Measurements from ENCODE around the gene TCN1.
"Not testable (repeated sequence)": the region's sequence is repeated elsewhere in the genome, so short reads cannot be mapped to it uniquely, and the experiment has no call there.

Gene TCN1

DNA sequence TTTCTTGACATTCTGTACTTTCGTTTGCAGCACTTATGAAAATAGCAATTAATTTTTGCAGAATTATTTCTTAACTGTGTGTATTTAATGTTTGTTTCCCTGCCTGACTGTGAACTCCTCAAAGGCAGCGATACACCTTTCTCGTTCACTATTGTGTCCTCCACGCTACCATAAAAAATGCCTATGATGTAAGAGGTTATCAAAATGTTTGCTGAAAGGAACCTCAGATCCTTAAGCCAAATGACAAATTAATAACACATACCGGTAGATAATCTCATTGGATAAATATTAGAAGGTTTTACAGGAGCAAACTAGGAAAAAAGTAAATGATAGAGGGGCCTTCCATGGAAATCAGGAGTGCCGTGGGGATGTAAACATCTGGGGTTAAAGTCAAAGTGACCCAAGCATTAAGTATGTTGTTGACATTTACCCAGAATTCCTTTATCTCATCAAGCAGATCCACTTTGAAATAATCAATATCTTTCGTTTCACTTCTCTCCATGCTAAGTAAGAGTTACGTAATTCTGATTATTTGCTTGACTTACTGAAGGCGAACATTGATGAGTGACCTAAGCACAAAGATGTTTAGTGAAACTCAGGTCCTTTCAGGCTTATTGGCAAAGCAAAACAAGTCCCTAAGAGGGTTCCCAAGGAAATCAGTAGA, 9.7 kb upstream of the TCN1 start:
- no peak for TF ChIP-seq ZNF274 (IDR thresholded peaks at IDR 0.05; ENCODE audit: low read depth, low read length)
- H3K4me3 ChIP-seq (ENCODE audit: low read length): no peak overlapping the region

DNA sequence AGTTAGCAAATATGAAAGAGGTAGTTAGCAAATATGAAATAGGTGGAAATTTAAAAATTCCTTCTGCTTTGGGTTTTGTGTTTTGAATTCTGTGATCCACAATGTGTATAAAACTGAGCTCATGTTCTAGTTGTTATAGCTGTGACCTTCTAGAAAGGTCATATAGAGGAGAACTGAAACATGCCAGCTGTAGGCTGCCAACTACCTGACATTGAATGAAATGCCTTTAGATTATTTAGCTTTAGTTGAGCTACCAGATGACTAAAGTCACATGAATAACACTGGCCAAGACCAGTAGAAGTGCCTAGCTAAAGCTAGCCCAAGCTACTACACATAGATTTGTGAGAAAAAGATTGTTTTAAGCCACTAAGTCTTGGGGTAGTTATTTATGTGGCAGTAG, 5.8 kb upstream of the TCN1 start:
- no peak overlapping the region for H3K4me3 ChIP-seq (ENCODE audit: low read length)
- no peak for TF ChIP-seq ZNF274 (IDR thresholded peaks at IDR 0.05; ENCODE audit: low read depth, low read length)

DNA sequence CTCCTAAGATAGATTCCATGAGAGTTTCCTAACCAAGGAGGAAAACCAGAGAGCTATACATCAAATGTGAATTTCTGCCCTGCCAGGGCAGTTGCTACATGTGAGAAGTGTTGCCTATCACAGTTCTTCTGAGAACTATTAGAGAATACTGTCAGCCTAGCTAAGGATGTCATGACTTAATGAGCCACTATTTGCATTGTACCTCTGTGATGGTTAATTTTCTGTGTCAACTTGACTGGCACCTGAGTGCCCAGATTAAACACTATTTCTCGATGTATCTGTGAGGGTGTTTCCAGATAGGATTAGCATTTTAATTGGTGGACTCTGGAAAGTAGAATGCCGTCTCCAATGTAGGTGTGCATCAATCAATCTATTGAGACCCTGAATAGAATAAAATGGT, 1.7 kb upstream of the TCN1 start:
- no peak overlapping the region for H3K4me3 ChIP-seq (ENCODE audit: low read length)
- no peak for TF ChIP-seq ZNF274 (IDR thresholded peaks at IDR 0.05; ENCODE audit: low read depth, low read length)

DNA sequence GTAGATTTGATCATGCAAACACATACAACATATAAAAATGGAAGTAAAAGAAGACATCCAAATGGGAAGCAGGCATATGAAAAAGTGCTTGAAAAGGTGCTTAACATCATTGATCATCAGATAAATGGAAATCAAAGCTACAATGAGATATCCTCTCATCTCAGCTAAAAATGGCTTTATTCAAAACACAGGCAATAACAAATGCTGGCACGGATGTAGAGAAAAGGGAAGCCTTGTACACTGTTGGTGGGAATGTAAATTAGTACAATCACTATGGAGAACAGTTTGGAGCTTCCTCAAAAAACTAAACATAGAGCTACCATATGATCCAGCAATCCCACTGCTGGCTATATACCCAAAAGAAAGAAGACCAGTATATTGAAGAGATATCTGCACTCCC, 549 bp upstream of the TCN1 start:
- TF ChIP-seq ZNF274 (IDR thresholded peaks at IDR 0.05; ENCODE audit: low read depth, low read length): no peak
- no peak overlapping the region for H3K4me3 ChIP-seq (ENCODE audit: low read length)

DNA sequence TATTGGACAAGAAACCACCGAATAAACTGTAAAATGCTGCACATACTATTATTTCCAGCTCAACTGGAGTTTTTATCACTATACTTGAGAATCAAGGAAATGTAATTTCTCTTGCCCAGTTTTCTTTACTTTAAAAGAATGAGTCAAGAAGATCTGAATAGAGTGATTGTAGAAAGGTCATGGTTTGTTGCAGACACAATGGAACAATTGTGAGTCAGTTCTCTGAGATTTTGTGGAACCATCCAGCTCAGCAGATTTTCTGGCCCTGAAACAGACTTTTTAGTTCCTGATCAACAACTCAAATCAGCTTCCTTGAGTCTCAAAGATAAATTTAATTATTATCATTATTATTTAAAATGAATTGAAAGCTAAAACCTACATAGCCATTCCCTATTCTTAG, 1.3 kb downstream of the TCN1 start:
- no peak for TF ChIP-seq ZNF274 (IDR thresholded peaks at IDR 0.05; ENCODE audit: low read depth, low read length)
- H3K4me3 ChIP-seq (ENCODE audit: low read length): no peak overlapping the region

DNA sequence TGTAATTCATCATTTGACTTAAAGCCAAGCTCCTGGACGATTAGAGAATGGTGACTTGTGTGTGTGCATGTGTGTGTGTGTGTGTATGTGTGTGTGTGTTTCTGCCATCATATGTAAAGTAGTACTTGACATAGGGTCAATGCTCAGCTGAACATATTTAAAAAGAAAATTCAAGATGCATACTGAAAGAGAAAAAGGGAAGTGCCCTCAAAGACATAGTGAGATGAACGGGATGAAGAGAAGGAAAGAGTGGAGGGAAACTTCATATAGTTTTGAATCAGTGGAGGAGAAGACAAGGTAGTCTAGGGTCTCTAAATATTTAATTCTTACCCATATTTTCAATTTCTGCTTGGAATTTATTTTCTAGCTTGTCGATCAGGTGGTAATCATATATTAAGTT, 4.0 kb downstream of the TCN1 start:
- TF ChIP-seq ZNF274 (IDR thresholded peaks at IDR 0.05; ENCODE audit: low read depth, low read length): no peak

DNA sequence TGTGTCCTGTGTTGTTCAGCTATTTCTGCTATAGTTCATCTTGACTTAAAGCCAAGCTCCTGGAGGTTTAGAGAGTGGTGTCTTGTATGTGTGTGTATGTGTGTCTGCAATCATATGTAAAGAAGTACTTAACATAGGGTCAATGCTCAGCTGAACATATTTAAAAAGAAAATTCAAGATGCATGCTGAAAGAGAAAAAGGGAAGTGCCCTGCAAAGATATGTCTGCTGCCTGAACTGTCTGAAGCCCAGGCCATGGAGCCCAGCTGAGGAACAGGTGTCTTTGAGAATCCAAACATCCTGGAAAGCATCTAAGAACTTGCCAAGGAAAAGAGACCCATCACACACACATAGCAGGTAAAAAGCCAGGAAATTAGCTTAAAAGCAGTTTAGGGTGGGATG, 6.6 kb downstream of the TCN1 start:
- no peak for TF ChIP-seq ZNF274 (IDR thresholded peaks at IDR 0.05; ENCODE audit: low read depth, low read length)
- no peak overlapping the region for H3K4me3 ChIP-seq (ENCODE audit: low read length)

More for the DNA sequence above, 4.0 kb downstream of the TCN1 start:
- no peak overlapping the region for H3K4me3 ChIP-seq (ENCODE audit: low read length)

DNA sequence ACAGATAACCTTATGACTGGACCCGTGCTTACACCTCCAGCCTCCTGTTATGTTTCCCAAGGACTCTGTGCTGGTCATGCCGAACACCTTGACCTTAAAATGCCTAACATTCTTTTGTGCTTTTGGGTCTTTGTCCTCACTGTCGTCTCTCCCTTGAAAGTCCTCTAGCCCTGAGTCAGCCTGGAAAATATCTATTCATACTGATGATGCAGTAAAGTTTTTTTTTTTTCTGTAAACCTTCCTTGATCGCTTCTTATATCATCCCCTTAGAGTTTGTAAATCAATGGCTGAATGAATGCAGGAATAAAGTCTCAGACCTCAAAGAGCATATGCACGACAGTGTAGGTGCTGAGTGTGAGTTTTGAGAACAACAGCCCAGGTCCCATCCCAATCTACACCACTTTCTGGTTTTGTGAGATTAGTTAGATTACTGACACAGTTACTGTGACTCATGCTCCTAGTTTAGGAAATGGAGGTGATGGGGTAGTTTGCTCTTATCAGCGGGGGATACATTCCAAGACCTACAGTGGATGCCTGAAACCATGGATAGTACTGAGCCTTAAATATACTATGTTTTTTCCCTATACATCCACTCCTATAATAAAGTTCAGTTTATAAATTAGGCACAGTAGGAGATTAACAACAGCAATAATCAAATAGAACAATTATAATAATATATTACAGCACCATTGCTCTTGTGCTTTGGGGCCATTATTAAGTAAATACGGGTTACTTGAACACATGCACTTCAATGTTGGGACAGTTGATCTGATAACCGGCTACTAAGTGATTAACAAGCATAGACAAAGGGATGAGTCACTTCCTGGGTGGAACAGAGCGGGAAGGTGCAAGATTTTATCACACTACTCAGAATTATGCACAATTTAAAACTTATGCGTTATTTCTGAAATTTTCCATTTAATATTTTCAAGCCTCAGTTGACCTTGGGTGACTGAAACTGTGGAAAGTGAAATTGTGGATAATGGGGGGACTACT, 8.6 kb downstream of the TCN1 start:
- no peak for TF ChIP-seq ZNF274 (IDR thresholded peaks at IDR 0.05; ENCODE audit: low read depth, low read length)
- H3K4me3 ChIP-seq (ENCODE audit: low read length): no peak overlapping the region

DNA sequence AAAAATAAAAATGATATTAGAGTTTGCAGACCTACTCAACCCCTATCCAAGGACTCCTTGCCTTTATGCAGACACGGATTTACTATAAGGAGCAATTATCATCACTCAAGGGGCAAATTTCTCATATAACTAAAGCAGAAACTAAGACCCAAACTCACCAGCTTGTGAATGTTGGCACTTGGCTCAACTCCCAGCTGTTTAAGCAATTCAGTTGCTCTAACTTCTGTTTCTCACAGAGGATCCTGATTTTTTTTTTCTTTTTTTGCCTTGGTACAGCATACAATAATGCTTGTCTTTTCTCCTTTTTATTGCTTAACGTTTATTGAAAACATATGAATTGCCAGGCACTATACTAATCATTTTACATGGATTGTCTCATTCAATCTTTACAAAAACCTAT, 11.4 kb downstream of the TCN1 start:
- TF ChIP-seq ZNF274 (IDR thresholded peaks at IDR 0.05; ENCODE audit: low read depth, low read length): no peak
- H3K4me3 ChIP-seq (ENCODE audit: low read length): no peak overlapping the region

DNA sequence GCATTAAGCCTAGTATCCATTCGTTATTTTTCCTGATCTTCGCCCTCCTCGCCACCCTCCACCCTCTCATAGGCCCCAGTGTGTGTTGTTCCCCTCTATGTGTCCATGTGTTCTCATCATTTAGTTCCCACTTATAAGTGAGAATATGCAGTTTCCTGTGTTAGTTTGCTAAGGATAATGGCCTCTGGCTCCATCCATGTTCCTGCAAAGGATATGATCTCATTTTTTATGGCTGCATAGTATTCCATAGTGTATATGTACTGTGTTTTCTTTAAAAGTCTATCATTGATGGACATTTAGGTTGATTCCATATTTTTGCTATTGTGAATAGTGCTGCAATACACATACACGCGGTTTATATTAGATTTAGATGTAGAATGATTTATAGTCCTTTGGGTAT, 14.9 kb downstream of the TCN1 start:
- not testable (repeated sequence) for H3K4me3 ChIP-seq (ENCODE audit: low read length)

DNA sequence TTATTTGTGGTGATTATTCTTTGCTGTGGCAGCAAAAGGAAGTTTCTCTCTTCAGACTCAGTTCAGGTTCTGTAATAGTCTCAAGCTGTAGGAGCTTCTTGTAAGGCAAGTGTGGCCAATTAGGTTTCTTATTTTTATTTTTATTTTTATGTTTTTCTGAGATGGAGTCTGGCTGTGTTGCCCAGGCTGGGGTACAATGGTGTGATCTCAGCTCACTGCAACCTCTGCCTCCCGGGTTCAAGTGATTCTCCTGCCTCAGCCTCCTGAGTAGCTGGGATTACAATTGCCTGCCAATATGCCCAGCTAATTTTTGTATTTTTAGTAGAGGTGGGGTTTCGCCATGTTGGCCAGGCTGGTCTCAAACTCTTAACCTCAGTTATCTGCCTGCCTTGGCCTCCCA, 16.7 kb downstream of the TCN1 start:
- H3K4me3 ChIP-seq (ENCODE audit: low read length): not testable (repeated sequence)

DNA sequence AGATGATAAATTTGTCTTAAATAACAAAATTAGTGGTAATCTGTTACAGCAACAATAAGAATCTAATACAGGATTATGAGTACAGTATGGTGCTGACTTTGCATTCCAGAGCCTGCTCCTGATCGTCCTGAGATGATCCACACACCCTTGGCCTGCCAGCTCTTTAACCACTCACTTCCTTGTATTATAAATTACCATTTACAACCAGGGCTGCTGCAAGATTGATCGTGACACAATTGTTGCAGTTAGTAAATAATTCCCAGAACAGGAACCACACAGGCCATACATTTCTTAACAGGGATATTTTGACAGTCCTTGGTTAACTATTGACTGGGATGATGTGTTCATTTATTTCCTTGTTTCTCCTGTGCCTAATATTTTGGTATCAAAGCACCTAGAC, 17.2 kb downstream of the TCN1 start:
- no peak overlapping the region for H3K4me3 ChIP-seq (ENCODE audit: low read length)
- no peak for TF ChIP-seq ZNF274 (IDR thresholded peaks at IDR 0.05; ENCODE audit: low read depth, low read length)

DNA sequence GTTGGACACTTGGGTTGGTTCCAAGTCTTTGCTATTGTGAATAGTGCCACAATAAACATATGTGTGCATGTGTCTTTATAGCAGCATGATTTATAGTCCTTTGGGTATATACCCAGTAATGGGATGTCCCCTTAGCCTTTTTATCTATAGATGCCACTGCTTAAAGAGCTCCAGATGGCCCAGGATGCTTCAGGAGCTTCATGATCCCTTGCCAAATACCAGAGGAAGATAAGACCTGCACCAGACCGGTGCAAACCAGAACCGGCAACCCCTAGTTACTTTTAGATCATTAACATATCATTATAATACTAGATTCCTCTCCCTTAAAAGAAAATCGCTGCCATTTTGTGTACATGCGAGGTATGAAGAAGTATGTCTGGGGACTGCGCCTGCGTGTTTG, 17.8 kb downstream of the TCN1 start:
- not testable (repeated sequence) for H3K4me3 ChIP-seq (ENCODE audit: low read length)

DNA sequence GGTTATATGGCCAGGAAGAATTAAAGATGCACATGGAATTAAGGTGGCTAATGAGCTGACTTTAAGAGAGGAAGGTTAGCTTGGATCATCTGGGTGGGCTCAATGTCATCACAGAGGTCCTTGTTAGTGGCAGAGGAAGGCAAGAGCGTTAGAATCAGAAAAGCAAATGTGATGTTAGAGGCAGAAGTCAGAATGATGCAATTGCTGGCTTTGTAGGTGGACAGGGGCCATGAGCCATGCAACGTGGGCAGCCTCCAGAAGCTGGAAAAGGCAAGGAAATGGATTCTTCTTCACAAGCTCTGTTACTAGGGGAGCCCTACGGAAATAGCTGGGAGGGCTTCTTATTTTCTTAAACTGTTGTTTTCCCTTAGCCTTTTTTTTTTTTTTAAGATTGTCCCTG, 18.7 kb downstream of the TCN1 start:
- no peak for TF ChIP-seq ZNF274 (IDR thresholded peaks at IDR 0.05; ENCODE audit: low read depth, low read length)
- no peak overlapping the region for H3K4me3 ChIP-seq (ENCODE audit: low read length)

DNA sequence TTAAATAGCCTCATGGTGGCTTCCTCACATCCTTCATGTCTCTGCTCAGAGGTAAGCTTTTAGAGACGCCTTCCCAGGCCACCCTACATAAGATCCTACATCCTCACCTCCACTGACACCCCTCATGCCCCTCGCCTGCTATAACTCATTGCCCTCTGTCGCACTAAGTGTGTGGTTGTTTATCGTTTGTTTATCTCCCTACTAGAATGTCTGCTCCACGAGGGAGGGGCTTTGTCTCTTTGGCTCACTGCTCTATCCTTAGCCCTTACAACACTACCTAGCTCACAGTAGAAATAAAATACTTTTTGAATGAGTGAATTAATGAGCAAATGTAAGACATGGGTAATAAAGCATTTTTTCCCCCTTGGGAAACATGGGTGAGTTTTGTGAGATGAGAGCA, 19.7 kb downstream of the TCN1 start:
- no peak overlapping the region for H3K4me3 ChIP-seq (ENCODE audit: low read length)
- no peak for TF ChIP-seq ZNF274 (IDR thresholded peaks at IDR 0.05; ENCODE audit: low read depth, low read length)
